Activated T-helper 1 cell treated with Interleukin-2 at 50 U/mL for 16 hours (primary cell): ENCODE data around the gene CDKN2B-AS1.
A peak's percentile ranks its signal among the peaks of the same experiment; 100 is the strongest.

Experiments
- DNase-seq: peaks from one replicate; pipeline ENCODE4 v3.0.0-alpha.2; 2020; ENCODE audit warnings: low read depth

Gene CDKN2B-AS1

DNA sequence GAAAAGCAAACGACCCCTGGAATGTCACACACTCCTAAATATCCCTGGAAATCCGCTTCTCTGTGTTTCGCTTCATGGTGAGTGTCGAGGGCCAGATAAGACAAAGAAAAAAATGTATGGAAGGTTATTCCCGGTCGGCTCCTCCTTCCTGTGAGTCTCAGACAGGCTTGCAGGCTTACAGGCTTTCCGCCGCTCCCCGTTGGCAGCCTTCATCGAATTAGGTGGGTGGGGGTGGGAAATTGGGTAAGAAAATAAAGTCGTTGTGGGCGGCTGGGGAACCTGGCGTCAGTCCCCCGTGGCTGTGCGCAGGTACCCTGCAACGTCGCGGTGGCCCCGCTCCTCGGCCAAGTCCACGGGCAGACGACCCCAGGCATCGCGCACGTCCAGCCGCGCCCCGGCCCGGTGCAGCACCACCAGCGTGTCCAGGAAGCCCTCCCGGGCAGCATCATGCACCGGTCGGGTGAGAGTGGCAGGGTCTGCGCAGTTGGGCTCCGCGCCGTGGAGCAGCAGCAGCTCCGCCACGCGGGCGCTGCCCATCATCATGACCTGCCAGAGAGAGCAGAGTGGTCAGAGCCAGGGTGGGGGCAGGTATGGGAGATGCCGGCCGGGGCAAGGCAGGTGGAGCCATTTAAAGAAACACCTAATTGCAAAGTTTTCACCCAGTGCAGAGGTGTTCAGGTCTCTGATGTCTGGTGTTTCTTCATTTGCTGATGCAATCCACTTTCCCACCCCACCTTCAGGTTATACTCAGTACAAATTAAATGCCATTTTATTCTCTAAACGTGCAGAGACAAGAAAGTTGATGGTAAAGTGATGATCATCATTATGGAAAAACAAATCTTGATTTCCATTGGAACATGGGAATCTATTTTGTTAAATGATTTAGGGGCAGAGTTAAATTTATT lies 11.4 kb downstream of the CDKN2B-AS1 start:
- no peak for DNase-seq

DNA sequence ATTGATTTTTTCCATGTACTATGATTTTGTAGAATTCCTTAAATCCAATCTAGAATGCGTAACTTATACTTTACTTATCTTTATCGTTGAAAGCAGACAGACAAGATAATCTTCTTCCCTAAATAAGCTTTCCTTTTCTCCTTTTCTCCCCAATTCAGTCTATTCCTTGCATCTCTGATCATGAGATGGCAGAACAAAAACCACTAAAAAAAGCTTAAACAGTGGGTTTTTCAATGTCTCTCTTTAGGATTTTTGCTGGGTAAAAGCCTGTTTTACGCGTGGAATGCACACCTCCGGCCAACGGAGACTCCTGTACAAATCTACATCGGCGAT lies 13.8 kb downstream of the CDKN2B-AS1 start:
- DNase-seq: no peak

DNA sequence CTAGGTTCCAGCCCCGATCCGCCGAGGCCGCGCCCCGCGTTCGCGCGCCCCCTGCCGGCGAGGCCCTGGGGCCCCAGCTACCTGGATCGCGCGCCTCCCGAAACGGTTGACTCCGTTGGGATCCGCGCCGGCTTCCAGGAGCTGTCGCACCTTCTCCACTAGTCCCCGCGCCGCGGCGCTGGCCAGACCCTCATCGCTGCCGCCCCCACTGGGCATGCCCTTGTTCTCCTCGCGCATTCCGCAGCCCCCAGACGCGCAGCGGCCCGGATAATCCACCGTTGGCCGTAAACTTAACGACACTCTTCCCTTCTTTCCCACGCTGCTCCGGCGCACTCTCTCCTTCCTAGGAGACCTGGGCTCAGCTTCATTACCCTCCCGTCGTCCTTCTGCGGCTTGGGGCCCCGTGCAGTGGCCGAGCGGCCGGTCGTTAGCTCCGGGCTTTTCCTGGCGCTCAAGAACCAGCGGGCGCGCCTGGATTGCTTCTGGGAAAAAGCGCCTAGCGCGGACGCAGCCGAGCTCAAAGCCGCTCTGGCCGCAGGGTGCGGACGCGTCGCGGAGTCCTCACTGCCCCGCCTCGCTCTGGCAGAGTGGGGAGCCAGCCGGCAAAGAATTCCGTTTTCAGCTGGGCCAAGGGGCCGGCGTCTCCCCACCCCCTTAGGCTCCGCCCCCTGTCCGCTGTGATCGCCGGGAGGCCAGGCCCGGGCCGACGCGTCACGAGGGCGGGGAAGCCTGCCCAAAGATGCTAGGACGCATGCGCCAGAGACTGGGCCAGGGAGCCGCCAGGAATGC lies 14.3 kb downstream of the CDKN2B-AS1 start, which contains the start of gene CDKN2B:
Gene CDKN2B (minus strand): TSS at position 589 of the 789 bp plus-strand sequence. CDS start 352 bp downstream, at position 237.
- peak; percentile 50 for DNase-seq

DNA sequence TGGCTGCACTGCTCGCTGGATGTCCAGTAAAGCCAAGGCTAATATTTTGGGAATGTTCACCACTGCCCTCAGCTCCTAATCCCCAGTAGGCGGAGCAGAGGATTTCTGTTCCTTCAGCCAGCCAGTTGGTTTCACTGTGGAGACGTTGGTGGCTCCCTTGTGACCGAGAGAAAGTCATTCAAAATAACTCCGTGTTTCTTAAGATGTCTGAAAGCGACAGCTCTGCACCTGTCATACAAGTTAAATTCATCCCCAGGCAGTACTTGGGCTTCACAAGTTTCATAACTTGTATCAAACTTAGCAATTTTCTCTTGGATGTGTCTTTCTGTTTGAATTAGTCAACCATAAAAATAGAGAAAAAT lies 14.9 kb downstream of the CDKN2B-AS1 start:
- no peak for DNase-seq

DNA sequence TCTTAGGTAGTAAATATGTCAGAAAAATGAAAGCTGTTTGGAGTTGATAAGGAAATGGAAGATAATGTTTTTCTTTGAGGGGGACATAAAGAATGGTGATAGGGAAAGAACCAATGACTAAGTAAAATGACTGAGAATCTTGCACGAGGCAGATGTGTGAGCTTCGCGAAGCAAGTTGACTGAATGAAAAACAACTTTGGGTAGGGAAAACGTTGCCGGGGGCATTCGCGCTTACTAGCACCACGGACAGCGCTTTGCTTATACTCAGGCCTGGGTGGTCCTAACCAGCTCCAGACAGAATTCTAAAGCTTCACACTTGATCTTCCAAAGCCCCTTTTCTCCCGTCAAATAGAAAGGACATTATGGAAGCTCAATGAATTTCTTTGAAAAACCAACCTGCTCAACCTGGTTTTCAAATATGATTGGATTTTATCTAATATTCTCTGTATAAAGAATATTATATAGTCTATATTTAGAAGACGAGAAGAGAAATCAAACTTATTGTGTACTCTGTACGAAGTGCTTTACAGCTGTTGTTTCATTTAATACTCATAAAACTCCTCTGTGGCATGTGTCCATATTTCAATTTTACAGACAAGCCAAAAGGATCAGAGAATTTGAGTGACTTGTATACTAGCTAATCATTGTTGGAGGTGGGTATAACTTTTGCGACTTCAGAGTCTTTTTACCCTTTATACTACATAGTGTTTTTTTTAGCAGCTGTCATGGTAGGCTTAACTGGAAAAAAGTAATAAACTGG lies 16.5 kb downstream of the CDKN2B-AS1 start:
- no peak for DNase-seq

DNA sequence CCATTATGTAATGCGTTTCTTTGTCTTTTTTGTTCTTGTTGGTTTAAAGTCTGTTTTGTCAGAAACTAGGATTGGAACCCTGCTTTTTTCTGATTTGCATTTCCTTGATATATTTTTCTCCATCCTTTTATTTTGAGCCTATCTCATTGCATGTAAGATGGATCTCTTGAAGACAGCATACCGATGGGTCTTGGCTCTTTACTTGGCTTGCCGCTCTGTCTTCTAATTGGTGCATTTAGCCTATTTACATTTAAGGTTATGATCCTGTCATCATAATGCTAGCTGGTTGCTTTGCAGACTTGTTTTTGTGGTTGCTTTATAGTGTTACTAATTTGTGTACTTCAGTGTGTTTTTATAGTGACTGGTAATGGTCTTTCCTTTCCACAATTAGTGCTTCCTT lies 27.8 kb downstream of the CDKN2B-AS1 start:
- no peak for DNase-seq

DNA sequence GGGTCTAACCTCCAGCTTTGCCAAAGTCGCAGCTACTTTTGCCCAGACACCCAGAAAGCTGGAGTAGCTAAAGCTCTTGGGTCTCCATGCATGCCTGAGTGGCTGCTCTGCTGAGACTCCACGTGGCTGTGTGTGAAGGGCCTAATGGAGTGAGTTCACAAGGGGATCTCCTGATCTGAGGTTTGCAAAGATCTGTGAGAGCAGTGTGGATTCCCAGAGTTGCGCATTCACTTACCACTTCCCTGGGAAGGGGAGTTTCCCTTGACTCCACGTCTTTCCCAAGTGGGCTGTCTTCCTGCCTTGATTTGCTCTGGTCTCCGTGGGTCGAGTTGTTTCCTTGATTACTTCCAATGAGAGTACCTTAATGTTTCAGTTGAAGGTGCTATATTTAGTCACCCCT lies 32.1 kb downstream of the CDKN2B-AS1 start:
- DNase-seq: no peak

DNA sequence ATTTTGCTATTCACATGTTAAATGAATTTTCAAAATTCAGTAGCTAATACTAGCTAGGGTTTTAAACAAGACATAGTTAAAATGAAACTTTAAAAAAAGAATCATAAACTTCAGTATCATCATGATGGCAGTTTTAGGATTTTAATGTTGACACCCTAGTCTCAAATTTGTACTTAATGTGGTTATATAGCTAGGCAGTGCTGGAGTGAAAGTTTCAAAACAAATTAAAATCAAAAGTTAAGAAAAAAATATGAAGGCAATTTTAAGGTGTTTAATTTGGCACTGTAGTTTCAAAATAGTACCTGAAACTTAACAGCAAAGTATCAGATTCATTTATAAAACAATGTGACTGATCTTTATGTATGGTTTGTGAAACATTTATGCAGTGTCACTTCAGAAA lies 33.8 kb downstream of the CDKN2B-AS1 start:
- DNase-seq: no peak

DNA sequence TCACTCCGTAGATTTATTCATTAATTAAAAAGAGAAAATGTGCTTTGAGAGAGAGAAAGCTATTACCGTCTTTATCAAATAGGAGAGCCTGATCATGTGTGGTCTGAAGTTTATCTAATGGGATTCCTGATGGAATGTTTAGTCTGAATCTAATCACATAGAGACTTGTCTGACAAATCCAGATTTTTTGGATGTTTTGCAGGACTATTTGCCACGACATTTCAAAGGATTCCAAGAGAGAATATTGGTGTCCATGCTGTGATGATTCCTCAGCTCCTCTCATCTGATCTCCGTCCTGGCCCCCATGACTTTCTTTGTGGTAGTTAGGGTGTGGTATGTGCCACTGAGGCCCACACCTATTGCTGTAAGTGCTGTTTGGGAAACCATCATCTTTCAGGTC lies 34.6 kb downstream of the CDKN2B-AS1 start:
- DNase-seq: no peak

DNA sequence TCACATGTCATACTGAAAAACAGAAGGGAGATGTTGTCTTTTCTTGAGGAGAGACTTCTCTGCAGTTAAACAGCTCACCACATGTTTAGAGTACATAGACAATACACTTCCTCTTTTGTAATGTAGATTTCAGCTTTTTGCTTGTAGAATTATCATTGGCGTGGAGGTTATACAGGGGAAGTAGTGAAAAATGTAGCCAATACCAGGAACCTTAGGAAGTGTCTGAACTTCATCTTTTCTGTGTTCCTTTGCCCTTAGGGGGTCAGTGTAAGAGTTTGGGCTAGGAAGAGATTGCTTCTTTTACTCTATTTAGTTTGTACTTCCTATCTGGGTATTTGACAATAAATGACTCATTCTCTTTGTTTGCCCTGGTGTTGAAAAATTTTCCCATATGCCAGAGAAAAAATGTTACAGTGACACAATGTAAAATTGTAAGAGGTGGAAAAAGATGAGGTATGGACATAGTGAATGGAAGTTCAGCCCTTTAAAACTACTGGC lies 35.6 kb downstream of the CDKN2B-AS1 start:
- DNase-seq: no peak

DNA sequence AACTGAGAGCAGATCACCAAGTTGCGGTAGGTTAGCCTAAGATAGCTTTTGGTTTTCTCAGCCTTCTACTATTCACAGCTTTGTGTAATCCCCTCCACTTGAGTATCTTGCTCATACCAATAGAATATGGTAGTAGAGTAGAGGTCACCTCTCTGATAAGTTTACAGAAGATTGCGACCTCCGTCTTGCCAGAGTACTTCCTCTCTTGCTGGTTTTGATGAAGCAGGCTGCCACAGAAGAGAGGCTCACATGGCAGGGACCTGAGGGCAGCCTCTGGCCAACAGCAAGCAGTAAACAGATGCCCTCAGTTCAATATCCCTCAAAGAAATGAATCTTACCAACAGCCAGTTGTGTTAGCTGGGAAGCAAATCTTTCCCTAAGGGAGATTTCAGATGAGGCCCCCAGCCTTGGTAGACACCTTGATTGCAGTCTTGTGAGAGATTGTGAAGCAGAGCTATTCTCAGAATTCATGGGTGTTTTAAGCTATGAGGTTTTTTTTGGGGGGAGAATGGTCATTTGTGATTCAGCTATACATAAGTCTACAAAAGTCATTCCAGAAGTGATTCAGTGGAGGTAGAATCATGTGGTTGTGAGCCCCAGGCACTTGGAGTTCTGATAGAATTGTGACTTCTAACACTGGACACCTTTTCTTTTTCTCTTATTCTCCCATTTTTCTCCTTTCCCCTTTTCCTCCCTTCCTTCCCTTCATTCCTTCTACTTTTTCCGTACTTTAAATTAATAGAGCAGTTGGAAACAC lies 37.2 kb downstream of the CDKN2B-AS1 start:
- no peak for DNase-seq

DNA sequence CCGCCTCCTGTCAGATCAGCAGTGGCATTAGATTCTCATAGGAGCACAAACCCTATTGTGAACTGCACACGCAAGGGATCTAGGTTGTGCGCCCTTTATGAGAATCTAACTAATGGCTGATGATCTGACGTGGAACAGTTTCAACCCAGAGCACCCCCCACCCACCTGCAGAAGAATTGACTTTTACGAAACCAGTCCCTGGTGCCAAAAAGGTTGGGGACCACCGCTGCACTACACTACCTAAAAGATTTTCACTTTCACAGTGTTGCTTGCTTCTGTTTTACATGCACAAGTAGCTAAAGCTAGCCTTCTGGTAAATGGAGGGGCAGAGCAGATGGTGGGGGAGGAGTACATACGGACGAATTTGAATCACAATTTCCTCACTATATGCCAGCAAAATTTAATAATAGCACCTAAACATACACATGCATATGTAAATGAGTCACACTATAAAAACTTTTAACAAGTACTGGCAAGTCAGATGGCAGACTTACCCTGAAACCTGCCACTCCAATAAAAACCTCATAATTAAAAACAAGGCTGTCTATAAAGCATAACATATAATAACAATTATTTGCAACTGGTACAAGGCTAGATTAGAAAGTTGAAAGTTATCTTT lies 38.5 kb downstream of the CDKN2B-AS1 start:
- no peak for DNase-seq

DNA sequence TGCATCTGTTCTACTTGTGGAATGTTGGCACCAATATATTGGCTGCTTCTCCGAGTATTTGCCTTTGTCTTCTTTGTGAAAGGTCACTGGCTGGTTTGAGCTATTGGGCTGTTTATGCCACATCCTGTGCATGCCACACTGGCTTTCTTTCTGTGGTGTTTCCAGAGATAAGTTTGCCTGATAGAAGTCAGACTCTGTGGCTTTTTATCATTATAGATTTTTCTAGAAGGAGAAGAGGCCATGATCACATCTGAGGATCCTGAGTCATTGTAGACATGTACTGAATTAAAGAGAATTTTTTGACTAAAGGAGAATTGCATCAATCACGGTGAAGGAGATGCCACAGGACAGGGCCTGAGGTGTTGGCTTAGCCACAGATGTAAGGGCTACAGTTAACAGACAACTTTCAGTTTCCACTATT lies 41.0 kb downstream of the CDKN2B-AS1 start:
- DNase-seq: no peak

DNA sequence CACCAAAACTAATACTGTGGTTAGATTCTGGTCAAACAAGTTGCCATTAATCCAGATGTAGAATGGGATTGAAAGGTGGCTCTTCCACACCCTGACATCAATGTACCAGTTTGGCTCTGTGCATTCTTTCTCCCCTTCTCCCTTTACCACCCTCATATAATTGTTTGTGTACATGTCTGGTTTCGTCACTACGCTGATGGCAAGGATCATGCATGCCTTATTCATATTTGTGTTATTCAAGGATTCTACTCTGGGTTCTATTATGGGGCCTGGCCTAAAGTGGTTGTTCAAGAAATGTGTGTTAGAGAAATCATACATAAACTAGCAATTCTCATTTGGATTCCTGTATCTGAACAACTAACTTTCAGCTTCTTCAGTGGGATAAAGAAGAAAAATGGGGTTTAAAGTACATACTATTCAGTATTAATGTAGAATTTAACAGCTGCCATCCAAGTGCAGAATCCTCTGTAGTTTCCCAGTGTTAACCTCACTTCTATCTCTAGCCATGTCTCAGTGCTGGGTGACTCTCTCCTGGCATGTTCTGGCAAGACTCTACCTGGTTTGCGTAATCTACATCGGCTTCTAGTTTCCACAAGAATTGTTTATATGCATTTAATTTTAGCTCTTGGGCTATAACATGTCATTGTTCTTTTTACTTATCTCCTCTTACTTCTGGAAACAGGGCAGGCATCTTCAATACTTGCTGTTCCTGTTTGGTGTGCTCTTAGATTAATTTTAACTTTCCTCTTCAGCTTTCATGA lies 42.5 kb downstream of the CDKN2B-AS1 start:
- DNase-seq: no peak

DNA sequence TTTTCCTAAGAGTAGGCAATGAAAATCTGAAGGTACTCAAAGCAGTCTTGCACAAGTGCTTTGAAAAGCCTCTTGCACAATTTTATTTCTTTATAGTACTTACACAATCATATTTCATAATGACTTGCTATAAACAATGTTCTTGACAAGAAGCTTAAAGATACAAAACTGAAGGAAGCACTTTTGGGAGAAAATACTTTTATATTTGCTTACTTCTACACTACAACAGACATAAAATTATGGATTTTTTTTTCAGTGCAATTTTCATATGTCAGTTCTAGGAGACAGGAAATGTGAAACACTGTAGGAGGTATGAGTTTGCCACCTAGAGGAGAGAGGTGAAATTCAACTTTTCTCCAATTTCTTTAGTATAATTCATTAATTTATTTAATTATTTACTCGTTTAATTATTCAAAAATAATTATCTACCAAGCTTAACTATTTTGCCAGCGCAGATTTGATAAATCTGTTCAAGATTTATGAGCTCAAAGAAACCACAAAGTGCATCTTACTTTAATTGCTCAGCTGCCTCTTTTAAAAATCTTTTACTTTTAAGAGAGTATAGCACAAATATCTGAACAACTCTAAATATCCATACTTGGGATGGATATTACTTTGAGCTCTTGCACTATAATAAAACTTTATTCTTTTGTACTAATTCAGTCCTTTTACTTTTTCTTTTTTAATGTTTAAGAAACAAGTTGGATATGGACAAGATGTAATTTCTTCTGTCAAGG lies 43.5 kb downstream of the CDKN2B-AS1 start:
- no peak for DNase-seq

DNA sequence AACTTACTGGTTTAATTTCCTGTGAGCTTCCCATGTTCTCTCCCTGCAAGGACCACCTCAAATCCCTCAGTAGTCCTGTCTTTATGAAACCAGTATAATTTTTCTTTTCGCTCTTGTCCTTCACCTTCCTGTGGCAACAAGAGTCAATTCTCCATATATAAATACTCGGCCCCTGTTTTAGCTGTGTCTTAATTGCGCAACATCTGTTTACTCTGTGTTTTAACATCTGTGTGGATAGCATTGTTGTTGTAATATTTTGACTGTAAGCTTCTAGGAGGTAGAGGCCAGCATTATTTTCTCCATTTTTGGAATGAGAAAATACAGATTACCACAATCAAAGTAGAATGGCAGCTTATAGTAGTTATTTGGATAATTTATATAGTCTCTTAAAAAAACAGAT lies 44.7 kb downstream of the CDKN2B-AS1 start:
- no peak for DNase-seq

DNA sequence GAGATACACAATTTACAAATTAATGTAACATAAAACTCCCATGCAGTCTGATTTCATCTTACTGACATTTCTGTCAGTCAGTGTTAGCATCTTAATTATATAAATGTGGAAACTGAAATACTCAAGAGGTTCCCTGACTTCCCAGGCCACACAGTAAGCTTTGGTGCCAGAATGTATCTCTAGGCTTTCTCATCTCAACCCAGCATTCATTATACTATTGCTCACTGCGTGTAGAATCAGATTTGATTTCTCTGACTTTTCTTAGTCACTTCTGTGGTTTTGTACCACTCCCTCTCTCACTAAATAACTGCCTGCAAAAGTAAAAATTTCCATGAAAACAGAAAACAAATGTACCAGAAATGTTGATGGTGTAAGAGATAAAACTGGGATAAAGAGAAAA lies 46.2 kb downstream of the CDKN2B-AS1 start:
- DNase-seq: no peak

DNA sequence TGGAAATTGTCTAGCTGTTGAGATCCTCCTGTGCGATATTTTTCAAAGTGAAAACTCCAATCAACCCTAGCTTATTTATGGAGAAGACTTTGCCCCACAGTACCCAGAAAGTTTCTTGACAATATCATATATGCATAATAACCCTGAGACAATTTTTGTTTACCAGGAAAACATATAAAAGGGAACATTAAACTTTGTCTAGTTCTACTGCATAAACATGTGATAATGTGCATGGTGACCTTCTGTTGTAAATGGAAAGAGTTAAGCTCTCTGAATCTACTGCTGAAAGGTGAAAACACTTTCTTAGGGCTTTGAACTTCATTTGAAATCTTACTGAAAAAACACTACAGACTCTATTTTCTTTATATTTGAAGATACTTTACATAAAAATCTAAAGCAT lies 46.8 kb downstream of the CDKN2B-AS1 start:
- DNase-seq: no peak

DNA sequence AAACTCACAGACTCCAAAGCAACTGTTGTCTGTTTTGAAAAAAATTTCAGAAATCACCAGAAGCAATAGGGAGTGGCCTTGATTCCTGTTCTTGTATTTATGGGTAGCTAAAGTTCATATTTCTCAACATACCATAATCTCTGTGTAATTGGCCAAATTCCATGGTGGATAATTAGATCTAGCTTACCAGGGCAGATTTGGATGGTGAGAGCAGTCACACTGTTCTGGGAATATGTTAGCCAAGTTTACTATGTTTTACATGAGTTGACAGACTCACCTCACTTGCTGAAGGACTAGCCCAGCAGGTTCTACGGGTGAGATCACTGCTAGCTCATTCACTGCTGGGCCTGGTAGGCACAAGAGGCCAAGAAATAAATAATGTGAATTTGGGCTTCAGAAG lies 47.2 kb downstream of the CDKN2B-AS1 start:
- DNase-seq: no peak

DNA sequence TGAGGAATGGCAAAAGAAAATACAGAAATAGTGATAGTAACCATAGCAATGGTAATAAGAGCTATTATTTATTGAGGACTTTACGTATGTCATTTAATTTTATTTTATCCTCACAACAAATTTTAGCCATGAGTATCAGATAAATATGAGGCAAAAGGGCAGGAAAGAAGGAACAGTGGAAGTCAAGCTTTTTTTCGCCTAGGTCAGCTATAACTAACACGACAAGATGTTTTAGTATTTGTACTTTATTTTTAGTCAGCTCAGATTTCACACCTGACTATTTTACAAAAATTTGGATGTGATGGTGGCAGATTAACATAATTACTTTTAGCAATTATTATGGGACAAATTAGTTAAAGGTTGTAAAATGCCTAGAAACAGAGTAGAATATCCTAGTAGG lies 49.3 kb downstream of the CDKN2B-AS1 start:
- DNase-seq: no peak
